MCF 10A (cell line): ENCODE results near the gene STK31. TPM values are rescaled to one million over a fixed set of nuclear protein-coding genes. Genes with fewer than 3 reads are reported as not detected.
A peak's percentile ranks its signal among the peaks of the same experiment; 100 is the strongest.
"Not testable (repeated sequence)": the region's sequence is repeated elsewhere in the genome, so short reads cannot be mapped to it uniquely, and the experiment has no call there.

Experiments used
- BruUV-seq: library from RNA; stranded (reverse); fragments of 400-500 nt; replicated peaks from 2 replicates; lab custom pipeline; 2021; lab: Mats Ljungman, UMichigan
- CTCF ChIA-PET: fragments of 300-600 bp; sonication (Branson Sonifier 250); formaldehyde crosslinking; extraction: SDS; loops from one replicate; lab custom pipeline; 2021; ENCODE audit warnings: antibody characterized with exemption, inconsistent platforms; lab: Yijun Ruan, JAX
- POLR2A ChIA-PET: fragments of 300-600, 350-650 bp; sonication (Branson Sonifier 250); formaldehyde crosslinking; extraction: SDS; loops from one replicate; lab custom pipeline; 2020; ENCODE audit warnings: antibody characterized with exemption, inconsistent platforms; lab: Yijun Ruan, JAX
- DNase-seq: peaks from one replicate; pipeline ENCODE4 v3.0.0-alpha.2; 2018; ENCODE audit not compliant: unreplicated experiment
- H3K27ac Mint-ChIP-seq: one replicate; pipeline ENCODE4 v1.8.0; 2022; ENCODE audit warnings: mild to moderate bottlenecking, low read depth, mixed read lengths; ENCODE audit not compliant: unreplicated experiment
- H3K27me3 Mint-ChIP-seq: one replicate; pipeline ENCODE4 v1.8.0; 2022; ENCODE audit warnings: mixed read lengths; ENCODE audit not compliant: insufficient read depth, unreplicated experiment
- H3K36me3 Mint-ChIP-seq: one replicate; pipeline ENCODE4 v1.8.0; 2022; ENCODE audit warnings: mild to moderate bottlenecking, moderate library complexity, mixed read lengths; ENCODE audit not compliant: insufficient read depth, unreplicated experiment
- H3K4me1 Mint-ChIP-seq: one replicate; pipeline ENCODE4 v1.8.0; 2022; ENCODE audit warnings: mixed read lengths; ENCODE audit not compliant: insufficient read depth, unreplicated experiment
- H3K4me3 Mint-ChIP-seq: one replicate; pipeline ENCODE4 v1.8.0; 2022; ENCODE audit warnings: mild to moderate bottlenecking, moderate library complexity, mixed read lengths; ENCODE audit not compliant: unreplicated experiment
- H3K9me3 Mint-ChIP-seq: one replicate; pipeline ENCODE4 v1.8.0; 2022; ENCODE audit warnings: mixed read lengths; ENCODE audit not compliant: unreplicated experiment
- CTCF ChIP-seq: fragments of 200-600 bp; IDR thresholded peaks from one replicate; pipeline ENCODE4 v1.8.0; 2022; ENCODE audit warnings: antibody characterized with exemption, mild to moderate bottlenecking; ENCODE audit not compliant: unreplicated experiment
- intact Hi-C: fragments of 100-400 bp; cut with micrococcal nuclease; formaldehyde crosslinking; loops from 2 replicates; pipeline ENCODE4 v1.14.1; 2022
- total RNA-seq: library from RNA; stranded (reverse); gene quantifications from 2 replicates; pipeline ENCODE4 v1.2.3, GENCODE V29; 2022

The STK31 gene
- total RNA-seq, 1 experiment from 2014 or later = not detected

GRCh38 chr7:23664122-23664521 is 45.9 kb upstream of the STK31 start:
- POLR2A ChIA-PET = no interaction called here
- TF ChIP-seq CTCF = no peak
- H3K27me3 Mint-ChIP-seq = no peaks in the 10 kb centered on the region
- H3K36me3 Mint-ChIP-seq = no peaks in the 10 kb centered on the region
- peaks cover under 1% of the 10 kb centered on the region for H3K9me3 Mint-ChIP-seq
- no TSS peak for BruUV-seq
- CTCF ChIA-PET = no interaction called here
- no peak overlapping the region for H3K4me3 Mint-ChIP-seq
- no peaks in the 10 kb centered on the region for H3K4me1 Mint-ChIP-seq
- no peak for DNase-seq
- no peak overlapping the region for H3K27ac Mint-ChIP-seq
- intact Hi-C loops = no loop called here

DNA sequence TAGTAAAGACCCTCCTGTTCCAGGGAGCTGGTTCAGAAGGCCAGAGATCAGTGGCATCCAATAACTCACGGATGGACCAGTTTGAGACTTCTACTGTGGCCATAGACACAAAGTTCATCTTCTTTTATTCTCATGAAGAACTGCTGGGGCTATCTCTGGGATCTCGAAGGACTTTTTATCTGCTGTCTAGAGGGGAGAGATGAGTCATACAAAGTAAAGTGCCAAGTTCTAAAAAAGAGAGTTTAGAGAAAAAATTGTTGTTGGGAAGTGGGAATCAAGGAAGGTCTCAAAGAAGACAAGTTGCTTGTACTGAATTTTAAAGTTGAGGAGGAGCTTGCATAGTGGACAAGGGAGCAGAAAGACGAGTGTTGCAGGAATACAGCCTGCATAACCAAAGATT is 38.0 kb upstream of the STK31 start:
- CTCF ChIA-PET = no interaction called here
- Mint-ChIP-seq H3K4me3 (no peak overlapping the region), H3K27me3 (no peaks in the 10 kb centered on the region), H3K9me3 (peaks cover 15% of the 10 kb centered on the region), H3K27ac (no peak overlapping the region), H3K4me1 (no peaks in the 10 kb centered on the region), H3K36me3 (no peaks in the 10 kb centered on the region)
- intact Hi-C loops = no loop called here
- POLR2A ChIA-PET = interaction anchor here (1.5 kb wide), 1 partner anchor 74 kb away, joined by 3 read pairs; the partner anchor contains the start of gene CCDC126
- no TSS peak for BruUV-seq
- no peak for TF ChIP-seq CTCF
- no peak for DNase-seq

DNA sequence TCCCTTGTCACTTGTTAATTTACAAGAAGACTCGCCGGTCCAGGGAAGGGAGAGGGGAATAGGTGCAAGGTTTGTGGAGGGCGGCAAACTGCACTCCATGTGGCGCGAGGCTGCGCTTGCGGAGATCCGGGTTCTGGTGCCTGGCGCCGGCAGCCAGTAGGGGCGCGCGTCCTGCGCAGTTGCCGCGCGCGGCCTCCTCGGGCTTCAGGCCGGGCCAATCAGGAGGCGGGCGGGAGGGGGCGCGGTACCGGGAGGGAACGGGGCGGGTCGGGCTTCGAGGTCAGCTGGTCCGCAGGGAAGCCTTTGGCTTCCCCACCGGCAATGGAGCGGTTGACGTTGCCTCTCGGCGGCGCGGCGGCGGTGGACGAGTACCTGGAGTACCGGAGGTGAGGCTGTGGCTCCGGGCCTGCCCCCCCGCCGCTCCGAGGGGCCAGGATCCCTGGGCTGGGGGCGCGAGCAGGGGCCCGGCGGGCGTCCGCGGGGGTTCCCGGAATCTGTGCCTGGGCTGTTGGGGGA is 30.1 kb upstream of the STK31 start, which contains the start of gene FAM221A:
Gene FAM221A (plus strand): TSS at position 302 of the 516 bp plus-strand sequence. CDS start 20 bp downstream, at position 322.
- TF ChIP-seq CTCF = no peak
- BruUV-seq = no TSS peak
- Mint-ChIP-seq H3K27me3 (no peaks in the 10 kb centered on the region), H3K27ac (no peak within 1 kb of the TSS), H3K36me3 (no peaks in the 10 kb centered on the region), H3K4me3 (peak within 1 kb of the TSS; percentile 28), H3K9me3 (peaks cover 8% of the 10 kb centered on the region), H3K4me1 (no peaks in the 10 kb centered on the region)
- POLR2A ChIA-PET = no interaction called here
- DNase-seq = no peak
- intact Hi-C loops = no loop called here
- CTCF ChIA-PET = interaction anchor here (0.6 kb wide), 1 partner anchor 123 kb away, joined by 3 read pairs; no protein-coding TSS in a partner anchor

- intact Hi-C loops = no loop called here
- ChIA-PET POLR2A (no interaction called here), CTCF (interaction anchor here (0.6 to 0.7 kb wide), 3 partner anchors 7 to 122 kb away, joined by 3 read pairs; no protein-coding TSS in a partner anchor)
- BruUV-seq = no TSS peak
- no peak overlapping the region for H3K27ac Mint-ChIP-seq
- no peak for TF ChIP-seq CTCF
- peaks cover under 1% of the 10 kb centered on the region for H3K9me3 Mint-ChIP-seq
- no peaks in the 10 kb centered on the region for H3K4me1 Mint-ChIP-seq
- no peaks in the 10 kb centered on the region for H3K27me3 Mint-ChIP-seq
- DNase-seq = no peak
- no peaks in the 10 kb centered on the region for H3K36me3 Mint-ChIP-seq
- peak overlapping the region; percentile 28 for H3K4me3 Mint-ChIP-seq
These were observed 29.3 kb upstream of the STK31 start for GRCh38 chr7:23680414-23681405.

- POLR2A ChIA-PET, H3K27ac Mint-ChIP-seq: not testable (repeated sequence)
These were observed 26.0 kb upstream of the STK31 start for GRCh38 chr7:23684041-23684440.

More at GRCh38 chr7:23684041-23684440, 26.0 kb upstream of the STK31 start:
- H3K27me3 Mint-ChIP-seq, BruUV-seq, DNase-seq, H3K4me3 Mint-ChIP-seq, H3K4me1 Mint-ChIP-seq, H3K9me3 Mint-ChIP-seq, H3K36me3 Mint-ChIP-seq, intact Hi-C loops: not testable (repeated sequence)
- CTCF ChIA-PET = interaction anchor here (1.3 kb wide), 1 partner anchor 14 kb away, joined by 3 read pairs; no protein-coding TSS in a partner anchor
